GM23338 (cell line): ENCODE results near the gene PCSK2. TPM values are rescaled to one million over a fixed set of nuclear protein-coding genes. Genes with fewer than 3 reads are reported as not detected.

ENCODE experiments used
- ATAC-seq: fragments of 200-7000 bp; cut with Tn5 transposase; 3 replicates; pipeline ENCODE4 v1.9.1; 2020
- DNase-seq: peaks from one replicate; pipeline ENCODE4 v3.0.0-alpha.2; 2015; ENCODE audit warnings: low spot score
- H2AFZ ChIP-seq: fragments of 200-600 bp; sonication (generic); 2 replicates; pipeline ENCODE4 v1.8.0; 2016; ENCODE audit warnings: antibody characterized with exemption, mild to moderate bottlenecking, moderate library complexity
- H3F3A ChIP-seq: fragments of 200-600 bp; sonication (generic); replicated peaks from 2 replicates; pipeline ENCODE4 v1.8.0; 2017; ENCODE audit warnings: antibody characterized with exemption, mixed run types, low read depth
- H3K27ac ChIP-seq: fragments of 200-600 bp; sonication (generic); 2 replicates; pipeline ENCODE4 v1.6.1; 2016; ENCODE audit warnings: low read depth
- H3K27me3 ChIP-seq: fragments of 200-600 bp; sonication (generic); 2 replicates; pipeline ENCODE4 v1.8.0; 2016; ENCODE audit warnings: mild to moderate bottlenecking, mixed run types, moderate library complexity; ENCODE audit not compliant: insufficient read depth
- H3K36me3 ChIP-seq: fragments of 200-600 bp; sonication (generic); 2 replicates; pipeline ENCODE4 v1.8.0; 2016; ENCODE audit warnings: mild to moderate bottlenecking; ENCODE audit not compliant: insufficient read depth
- H3K4me1 ChIP-seq: fragments of 200-600 bp; sonication (generic); 2 replicates; pipeline ENCODE4 v1.8.0; 2016; ENCODE audit warnings: mild to moderate bottlenecking, moderate library complexity; ENCODE audit not compliant: insufficient read depth
- H3K4me2 ChIP-seq: fragments of 200-600 bp; sonication (generic); 2 replicates; pipeline ENCODE4 v1.7.1; 2017; ENCODE audit warnings: mixed run types
- H3K4me3 ChIP-seq: fragments of 200-600 bp; sonication (generic); 2 replicates; pipeline ENCODE4 v1.6.1; 2016; ENCODE audit warnings: mixed run types
- H3K79me2 ChIP-seq: fragments of 200-600 bp; sonication (generic); replicated peaks from 2 replicates; pipeline ENCODE4 v1.8.0; 2017; ENCODE audit warnings: mild to moderate bottlenecking; ENCODE audit not compliant: insufficient read depth
- H3K9me2 ChIP-seq: fragments of 200-600 bp; sonication (generic); 2 replicates; pipeline ENCODE4 v1.8.0; 2017; ENCODE audit not compliant: insufficient read depth
- H4K20me1 ChIP-seq: fragments of 200-600 bp; sonication (generic); replicated peaks from 2 replicates; pipeline ENCODE4 v1.8.0; 2017; ENCODE audit warnings: mild to moderate bottlenecking; ENCODE audit not compliant: insufficient read depth
- H3K27ac Mint-ChIP-seq: 2 replicates; pipeline ENCODE4 v1.8.0; 2020; ENCODE audit warnings: inconsistent platforms, mild to moderate bottlenecking, moderate library complexity, mixed read lengths
- H3K27me3 Mint-ChIP-seq: 3 replicates; pipeline ENCODE4 v1.8.0; 2022; ENCODE audit warnings: low read depth, mild to moderate bottlenecking, moderate library complexity, mixed read lengths, inconsistent platforms; ENCODE audit not compliant: insufficient read depth, poor library complexity
- H3K36me3 Mint-ChIP-seq: 3 replicates; pipeline ENCODE4 v1.8.0; 2021; ENCODE audit warnings: low read depth, mild to moderate bottlenecking, inconsistent platforms, moderate library complexity, mixed read lengths
- H3K4me1 Mint-ChIP-seq: 3 replicates; pipeline ENCODE4 v1.8.0; 2020; ENCODE audit warnings: mild to moderate bottlenecking, inconsistent platforms, mixed read lengths
- H3K4me3 Mint-ChIP-seq: 3 replicates; pipeline ENCODE4 v1.8.0; 2021; ENCODE audit warnings: moderate library complexity, mild to moderate bottlenecking, inconsistent platforms, mixed read lengths
- H3K9me3 Mint-ChIP-seq: 3 replicates; pipeline ENCODE4 v1.8.0; 2020; ENCODE audit warnings: moderate library complexity, mild to moderate bottlenecking, inconsistent platforms, mixed read lengths
- CREB1 ChIP-seq: fragments of 250-450 bp; sonication (Bioruptor Pico); IDR thresholded peaks from 2 replicates; pipeline ENCODE4 v1.5.0; 2020; ENCODE audit warnings: low read depth, mild to moderate bottlenecking, moderate library complexity
- EZH2 ChIP-seq: fragments of 200-600 bp; sonication (generic); IDR thresholded peaks from one replicate; pipeline ENCODE4 v1.8.0; 2017; ENCODE audit warnings: antibody characterized with exemption, mild to moderate bottlenecking, low read depth; ENCODE audit not compliant: unreplicated experiment
- EZH2phosphoT487 ChIP-seq: fragments of 200-600 bp; sonication (generic); IDR thresholded peaks from one replicate; pipeline ENCODE4 v1.8.1; 2018; ENCODE audit warnings: antibody characterized with exemption; ENCODE audit not compliant: unreplicated experiment
- JUNB ChIP-seq: IDR thresholded peaks from one replicate; pipeline ENCODE4 v1.6.1; 2016; ENCODE audit warnings: antibody characterized with exemption; ENCODE audit not compliant: unreplicated experiment
- POLR2AphosphoS5 ChIP-seq: IDR thresholded peaks from 2 replicates; pipeline ENCODE4 v1.6.1; 2016; ENCODE audit warnings: antibody characterized with exemption, low read depth
- STAT1 ChIP-seq: IDR thresholded peaks from one replicate; pipeline ENCODE4 v1.6.1; 2016; ENCODE audit warnings: antibody characterized with exemption; ENCODE audit not compliant: unreplicated experiment
- ZNF114 ChIP-seq: fragments of 250-450 bp; sonication (Bioruptor Pico); IDR thresholded peaks from 2 replicates; pipeline ENCODE4 v1.5.0; 2020; ENCODE audit warnings: mild to moderate bottlenecking, moderate library complexity
- polyA plus RNA-seq: library from polyadenylated mRNA; unstranded; fragments of >200 nt; fragmentation: Nextera tagmentation; extraction: Ambion mirVana; gene quantifications from 2 replicates; pipeline ENCODE4 v1.2.1, GENCODE V29; 2016
- total RNA-seq: library from RNA; depleted of rRNA; stranded (reverse); fragments of >200 nt; shearing (Covaris generic); gene quantifications from 2 replicates; pipeline ENCODE4 v1.2.3, GENCODE V29; 2014
- TF ChIP-seq, protein P1 (sequence below): fragments of 250-450 bp; sonication (Bioruptor Pico); IDR thresholded peaks from 2 replicates; pipeline ENCODE4 v1.5.0; 2020; ENCODE audit warnings: mild to moderate bottlenecking, moderate library complexity
- TF ChIP-seq, protein P2 (sequence below): IDR thresholded peaks from 2 replicates; pipeline ENCODE4 v1.6.1; 2016; ENCODE audit warnings: antibody characterized with exemption
- TF ChIP-seq, protein P3 (sequence below), 2 experiments: fragments of 200-600 bp in 1 of 2; sonication (generic) in 1 of 2; conservative IDR thresholded peaks; 2 replicates each; pipeline versions ENCODE4 v1.5.1 to v1.6.1; 2016 to 2017; ENCODE audit warnings: antibody characterized with exemption in 2 of 2, low read depth in 2 of 2, mild to moderate bottlenecking in 2 of 2, moderate library complexity in 1 of 2
- TF ChIP-seq, protein P4 (sequence below): IDR thresholded peaks from one replicate; pipeline ENCODE4 v1.6.1; 2018; ENCODE audit warnings: antibody characterized with exemption; ENCODE audit not compliant: unreplicated experiment

PCSK2 gene
- total and polyA plus RNA-seq, 2 experiments from 2014 or later: 0.37 to 1.1 TPM

DNA sequence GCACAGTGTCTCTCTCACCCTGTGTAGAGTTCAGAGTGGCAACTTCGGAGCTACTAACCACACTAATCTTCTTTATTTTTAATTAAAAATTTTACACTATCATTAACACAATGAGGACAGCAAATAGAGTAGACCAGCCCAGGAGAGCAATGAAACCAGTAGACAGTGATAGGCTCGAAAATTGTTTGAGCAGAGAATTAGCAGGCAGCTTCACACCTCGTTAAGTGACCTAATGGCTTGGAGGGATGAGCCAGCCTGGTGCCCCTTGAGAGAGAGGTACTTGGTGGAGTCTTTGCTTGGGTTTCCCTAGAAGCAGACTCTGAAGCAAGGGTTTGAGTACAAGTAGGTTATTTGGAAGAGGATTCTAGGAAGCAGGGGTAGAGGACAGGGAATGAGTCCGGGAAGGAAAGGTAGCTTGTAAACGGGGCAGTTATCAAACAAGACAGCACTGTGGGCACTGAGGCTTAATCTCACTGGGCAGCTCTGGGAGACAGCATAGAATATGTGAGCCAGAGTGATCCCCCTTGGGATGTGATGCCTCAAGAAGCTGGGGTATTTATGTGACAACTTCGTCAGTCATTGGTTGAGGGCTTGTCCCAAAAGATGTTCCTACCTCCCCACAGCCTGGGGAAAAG is 146.1 kb downstream of the PCSK2 start:
- Histone ChIP-seq H3K27ac (no peak overlapping the region), H3K9me2 (no peaks in the 10 kb centered on the region), H4K20me1 (no peaks in the 10 kb centered on the region), H3F3A (no peaks in the 10 kb centered on the region), H3K27me3 (no peaks in the 10 kb centered on the region), H3K4me1 (peaks cover 6% of the 10 kb centered on the region; the same call in 1 of the 2 replicates), H3K36me3 (no peaks in the 10 kb centered on the region), H3K4me3 (no peak overlapping the region), H3K79me2 (no peaks in the 10 kb centered on the region), H3K4me2 (no peak overlapping the region), H2AFZ (no peak overlapping the region)
- Mint-ChIP-seq H3K36me3 (no peaks in the 10 kb centered on the region), H3K27me3 (no peaks in the 10 kb centered on the region), H3K9me3 (no peaks in the 10 kb centered on the region), H3K4me3 (no peak overlapping the region), H3K27ac (no peak overlapping the region), H3K4me1 (peaks cover 9% of the 10 kb centered on the region; the same call in 2 of the 3 replicates)
- ATAC-seq (no peak), DNase-seq (no peak)
- TF ChIP-seq JUNB: no peak
- TF ChIP-seq ZNF114 (CRISPR knock-in tag): no peak
- TF ChIP-seq STAT1: no peak
- TF ChIP-seq, protein P1, sequence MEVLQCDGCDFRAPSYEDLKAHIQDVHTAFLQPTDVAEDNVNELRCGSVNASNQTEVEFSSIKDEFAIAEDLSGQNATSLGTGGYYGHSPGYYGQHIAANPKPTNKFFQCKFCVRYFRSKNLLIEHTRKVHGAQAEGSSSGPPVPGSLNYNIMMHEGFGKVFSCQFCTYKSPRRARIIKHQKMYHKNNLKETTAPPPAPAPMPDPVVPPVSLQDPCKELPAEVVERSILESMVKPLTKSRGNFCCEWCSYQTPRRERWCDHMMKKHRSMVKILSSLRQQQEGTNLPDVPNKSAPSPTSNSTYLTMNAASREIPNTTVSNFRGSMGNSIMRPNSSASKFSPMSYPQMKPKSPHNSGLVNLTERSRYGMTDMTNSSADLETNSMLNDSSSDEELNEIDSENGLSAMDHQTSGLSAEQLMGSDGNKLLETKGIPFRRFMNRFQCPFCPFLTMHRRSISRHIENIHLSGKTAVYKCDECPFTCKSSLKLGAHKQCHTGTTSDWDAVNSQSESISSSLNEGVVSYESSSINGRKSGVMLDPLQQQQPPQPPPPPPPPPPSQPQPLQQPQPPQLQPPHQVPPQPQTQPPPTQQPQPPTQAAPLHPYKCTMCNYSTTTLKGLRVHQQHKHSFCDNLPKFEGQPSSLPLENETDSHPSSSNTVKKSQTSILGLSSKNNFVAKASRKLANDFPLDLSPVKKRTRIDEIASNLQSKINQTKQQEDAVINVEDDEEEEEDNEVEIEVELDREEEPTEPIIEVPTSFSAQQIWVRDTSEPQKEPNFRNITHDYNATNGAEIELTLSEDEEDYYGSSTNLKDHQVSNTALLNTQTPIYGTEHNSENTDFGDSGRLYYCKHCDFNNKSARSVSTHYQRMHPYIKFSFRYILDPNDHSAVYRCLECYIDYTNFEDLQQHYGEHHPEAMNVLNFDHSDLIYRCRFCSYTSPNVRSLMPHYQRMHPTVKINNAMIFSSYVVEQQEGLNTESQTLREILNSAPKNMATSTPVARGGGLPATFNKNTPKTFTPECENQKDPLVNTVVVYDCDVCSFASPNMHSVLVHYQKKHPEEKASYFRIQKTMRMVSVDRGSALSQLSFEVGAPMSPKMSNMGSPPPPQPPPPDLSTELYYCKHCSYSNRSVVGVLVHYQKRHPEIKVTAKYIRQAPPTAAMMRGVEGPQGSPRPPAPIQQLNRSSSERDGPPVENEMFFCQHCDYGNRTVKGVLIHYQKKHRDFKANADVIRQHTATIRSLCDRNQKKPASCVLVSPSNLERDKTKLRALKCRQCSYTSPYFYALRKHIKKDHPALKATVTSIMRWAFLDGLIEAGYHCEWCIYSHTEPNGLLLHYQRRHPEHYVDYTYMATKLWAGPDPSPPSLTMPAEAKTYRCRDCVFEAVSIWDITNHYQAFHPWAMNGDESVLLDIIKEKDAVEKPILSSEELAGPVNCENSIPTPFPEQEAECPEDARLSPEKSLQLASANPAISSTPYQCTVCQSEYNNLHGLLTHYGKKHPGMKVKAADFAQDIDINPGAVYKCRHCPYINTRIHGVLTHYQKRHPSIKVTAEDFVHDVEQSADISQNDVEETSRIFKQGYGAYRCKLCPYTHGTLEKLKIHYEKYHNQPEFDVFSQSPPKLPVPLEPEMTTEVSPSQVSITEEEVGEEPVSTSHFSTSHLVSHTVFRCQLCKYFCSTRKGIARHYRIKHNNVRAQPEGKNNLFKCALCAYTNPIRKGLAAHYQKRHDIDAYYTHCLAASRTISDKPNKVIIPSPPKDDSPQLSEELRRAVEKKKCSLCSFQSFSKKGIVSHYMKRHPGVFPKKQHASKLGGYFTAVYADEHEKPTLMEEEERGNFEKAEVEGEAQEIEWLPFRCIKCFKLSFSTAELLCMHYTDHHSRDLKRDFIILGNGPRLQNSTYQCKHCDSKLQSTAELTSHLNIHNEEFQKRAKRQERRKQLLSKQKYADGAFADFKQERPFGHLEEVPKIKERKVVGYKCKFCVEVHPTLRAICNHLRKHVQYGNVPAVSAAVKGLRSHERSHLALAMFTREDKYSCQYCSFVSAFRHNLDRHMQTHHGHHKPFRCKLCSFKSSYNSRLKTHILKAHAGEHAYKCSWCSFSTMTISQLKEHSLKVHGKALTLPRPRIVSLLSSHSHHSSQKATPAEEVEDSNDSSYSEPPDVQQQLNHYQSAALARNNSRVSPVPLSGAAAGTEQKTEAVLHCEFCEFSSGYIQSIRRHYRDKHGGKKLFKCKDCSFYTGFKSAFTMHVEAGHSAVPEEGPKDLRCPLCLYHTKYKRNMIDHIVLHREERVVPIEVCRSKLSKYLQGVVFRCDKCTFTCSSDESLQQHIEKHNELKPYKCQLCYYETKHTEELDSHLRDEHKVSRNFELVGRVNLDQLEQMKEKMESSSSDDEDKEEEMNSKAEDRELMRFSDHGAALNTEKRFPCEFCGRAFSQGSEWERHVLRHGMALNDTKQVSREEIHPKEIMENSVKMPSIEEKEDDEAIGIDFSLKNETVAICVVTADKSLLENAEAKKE (CRISPR knock-in tag): no peak
- TF ChIP-seq, protein P2, sequence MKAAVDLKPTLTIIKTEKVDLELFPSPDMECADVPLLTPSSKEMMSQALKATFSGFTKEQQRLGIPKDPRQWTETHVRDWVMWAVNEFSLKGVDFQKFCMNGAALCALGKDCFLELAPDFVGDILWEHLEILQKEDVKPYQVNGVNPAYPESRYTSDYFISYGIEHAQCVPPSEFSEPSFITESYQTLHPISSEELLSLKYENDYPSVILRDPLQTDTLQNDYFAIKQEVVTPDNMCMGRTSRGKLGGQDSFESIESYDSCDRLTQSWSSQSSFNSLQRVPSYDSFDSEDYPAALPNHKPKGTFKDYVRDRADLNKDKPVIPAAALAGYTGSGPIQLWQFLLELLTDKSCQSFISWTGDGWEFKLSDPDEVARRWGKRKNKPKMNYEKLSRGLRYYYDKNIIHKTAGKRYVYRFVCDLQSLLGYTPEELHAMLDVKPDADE: no peak
- no peak for TF ChIP-seq EZH2phosphoT487
- no peak for TF ChIP-seq EZH2
- TF ChIP-seq, protein P3, sequence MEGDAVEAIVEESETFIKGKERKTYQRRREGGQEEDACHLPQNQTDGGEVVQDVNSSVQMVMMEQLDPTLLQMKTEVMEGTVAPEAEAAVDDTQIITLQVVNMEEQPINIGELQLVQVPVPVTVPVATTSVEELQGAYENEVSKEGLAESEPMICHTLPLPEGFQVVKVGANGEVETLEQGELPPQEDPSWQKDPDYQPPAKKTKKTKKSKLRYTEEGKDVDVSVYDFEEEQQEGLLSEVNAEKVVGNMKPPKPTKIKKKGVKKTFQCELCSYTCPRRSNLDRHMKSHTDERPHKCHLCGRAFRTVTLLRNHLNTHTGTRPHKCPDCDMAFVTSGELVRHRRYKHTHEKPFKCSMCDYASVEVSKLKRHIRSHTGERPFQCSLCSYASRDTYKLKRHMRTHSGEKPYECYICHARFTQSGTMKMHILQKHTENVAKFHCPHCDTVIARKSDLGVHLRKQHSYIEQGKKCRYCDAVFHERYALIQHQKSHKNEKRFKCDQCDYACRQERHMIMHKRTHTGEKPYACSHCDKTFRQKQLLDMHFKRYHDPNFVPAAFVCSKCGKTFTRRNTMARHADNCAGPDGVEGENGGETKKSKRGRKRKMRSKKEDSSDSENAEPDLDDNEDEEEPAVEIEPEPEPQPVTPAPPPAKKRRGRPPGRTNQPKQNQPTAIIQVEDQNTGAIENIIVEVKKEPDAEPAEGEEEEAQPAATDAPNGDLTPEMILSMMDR (conservative IDR thresholded peaks at IDR 0.05; ENCODE audit: low read depth in 2 of 2): no peak
- TF ChIP-seq, protein P4, sequence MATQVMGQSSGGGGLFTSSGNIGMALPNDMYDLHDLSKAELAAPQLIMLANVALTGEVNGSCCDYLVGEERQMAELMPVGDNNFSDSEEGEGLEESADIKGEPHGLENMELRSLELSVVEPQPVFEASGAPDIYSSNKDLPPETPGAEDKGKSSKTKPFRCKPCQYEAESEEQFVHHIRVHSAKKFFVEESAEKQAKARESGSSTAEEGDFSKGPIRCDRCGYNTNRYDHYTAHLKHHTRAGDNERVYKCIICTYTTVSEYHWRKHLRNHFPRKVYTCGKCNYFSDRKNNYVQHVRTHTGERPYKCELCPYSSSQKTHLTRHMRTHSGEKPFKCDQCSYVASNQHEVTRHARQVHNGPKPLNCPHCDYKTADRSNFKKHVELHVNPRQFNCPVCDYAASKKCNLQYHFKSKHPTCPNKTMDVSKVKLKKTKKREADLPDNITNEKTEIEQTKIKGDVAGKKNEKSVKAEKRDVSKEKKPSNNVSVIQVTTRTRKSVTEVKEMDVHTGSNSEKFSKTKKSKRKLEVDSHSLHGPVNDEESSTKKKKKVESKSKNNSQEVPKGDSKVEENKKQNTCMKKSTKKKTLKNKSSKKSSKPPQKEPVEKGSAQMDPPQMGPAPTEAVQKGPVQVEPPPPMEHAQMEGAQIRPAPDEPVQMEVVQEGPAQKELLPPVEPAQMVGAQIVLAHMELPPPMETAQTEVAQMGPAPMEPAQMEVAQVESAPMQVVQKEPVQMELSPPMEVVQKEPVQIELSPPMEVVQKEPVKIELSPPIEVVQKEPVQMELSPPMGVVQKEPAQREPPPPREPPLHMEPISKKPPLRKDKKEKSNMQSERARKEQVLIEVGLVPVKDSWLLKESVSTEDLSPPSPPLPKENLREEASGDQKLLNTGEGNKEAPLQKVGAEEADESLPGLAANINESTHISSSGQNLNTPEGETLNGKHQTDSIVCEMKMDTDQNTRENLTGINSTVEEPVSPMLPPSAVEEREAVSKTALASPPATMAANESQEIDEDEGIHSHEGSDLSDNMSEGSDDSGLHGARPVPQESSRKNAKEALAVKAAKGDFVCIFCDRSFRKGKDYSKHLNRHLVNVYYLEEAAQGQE: no peak
- no peak for TF ChIP-seq CREB1 (CRISPR knock-in tag)
- TF ChIP-seq POLR2AphosphoS5: no peak
